ENCODE measurements around the gene YIF1A.
"Not testable (repeated sequence)": the region's sequence is repeated elsewhere in the genome, so short reads cannot be mapped to it uniquely, and the experiment has no call there.

Gene YIF1A

DNA sequence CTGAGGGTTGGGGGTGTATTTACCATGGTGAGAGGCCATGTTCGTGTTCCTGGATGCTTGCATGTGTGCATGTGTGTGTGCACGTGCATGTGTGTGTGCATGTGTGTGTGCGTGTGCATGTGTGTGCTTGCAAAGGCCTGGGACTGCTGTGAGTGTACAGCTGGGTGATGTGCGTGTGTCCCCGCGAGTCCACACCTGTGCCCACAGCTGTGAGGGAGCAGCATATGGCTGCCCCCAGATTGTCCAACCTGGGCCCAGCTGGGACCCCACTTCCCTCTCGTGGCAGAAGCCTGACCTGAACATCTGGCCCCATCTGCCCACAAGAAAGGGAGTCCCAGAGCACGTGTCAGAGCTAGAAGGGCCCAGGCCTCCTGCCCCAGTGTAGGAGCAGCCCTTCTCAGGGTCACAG lies 36.3 kb upstream of the YIF1A start:
- no peak for DNase-seq

DNA sequence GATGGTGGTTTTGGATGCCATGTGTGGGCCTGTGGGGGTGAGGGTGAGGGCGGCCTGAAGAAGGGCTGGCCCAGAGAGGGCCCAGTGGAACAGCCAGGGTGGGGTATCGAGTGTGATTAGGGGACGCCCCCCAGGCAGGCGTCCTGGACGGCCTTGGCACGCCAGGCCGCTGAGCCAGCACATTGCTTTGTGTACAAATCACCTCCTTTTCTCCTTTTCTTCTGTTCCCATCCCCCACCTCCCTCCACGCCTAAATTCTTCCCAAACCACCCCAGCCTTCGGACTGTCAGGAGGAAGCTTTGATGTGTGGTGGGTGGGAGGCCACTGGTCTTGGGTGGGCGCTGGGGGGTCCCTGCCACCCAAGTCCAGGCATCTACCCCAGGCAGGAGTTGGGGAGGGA lies 35.7 kb upstream of the YIF1A start:
- DNase-seq, result no peak

DNA sequence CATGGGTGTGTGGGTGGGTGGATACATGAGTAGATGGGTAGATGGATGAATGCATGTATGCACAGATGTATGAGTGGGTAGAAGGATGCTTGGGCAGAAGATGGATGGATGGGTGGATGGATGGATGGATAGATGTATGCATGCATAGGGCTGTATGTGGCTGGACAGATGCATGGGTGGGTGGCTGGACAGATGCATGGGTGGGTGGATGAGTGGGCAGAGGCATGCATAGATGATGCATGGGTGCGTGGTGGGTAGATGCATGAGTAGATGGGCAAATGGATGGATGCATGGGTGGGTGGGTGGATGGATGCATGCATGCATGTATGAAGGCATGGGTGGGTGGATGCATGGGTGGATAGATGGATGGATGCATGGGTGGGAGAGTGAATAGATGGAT lies 34.7 kb upstream of the YIF1A start:
- no peak for DNase-seq

- no peak for DNase-seq
Observed at GRCh38 chr11:66322732-66323427, 33.9 kb upstream of the YIF1A start.

DNA sequence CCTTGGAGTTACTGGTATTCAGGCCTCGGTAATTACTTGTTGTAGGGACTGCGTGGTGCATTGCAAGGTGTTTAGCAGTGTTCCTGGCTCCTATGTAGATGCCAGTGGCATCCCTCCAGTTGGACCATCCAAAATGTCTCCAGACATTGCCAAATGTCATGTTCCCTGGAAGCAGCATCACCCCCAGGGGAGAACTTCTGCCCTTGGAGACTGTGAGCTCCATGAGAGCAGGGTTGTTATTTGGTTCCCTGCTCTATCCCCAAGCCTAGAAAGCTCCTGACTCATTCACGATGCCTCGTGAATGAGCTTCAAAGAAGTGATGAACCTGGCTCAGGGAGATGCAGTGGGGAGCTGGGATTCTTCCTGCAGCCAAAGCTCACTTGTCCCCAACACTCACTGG lies 32.7 kb upstream of the YIF1A start:
- no peak for DNase-seq

GRCh38 chr11:66320748-66321147 lies 31.8 kb upstream of the YIF1A start:
- not testable (repeated sequence) for DNase-seq

DNA sequence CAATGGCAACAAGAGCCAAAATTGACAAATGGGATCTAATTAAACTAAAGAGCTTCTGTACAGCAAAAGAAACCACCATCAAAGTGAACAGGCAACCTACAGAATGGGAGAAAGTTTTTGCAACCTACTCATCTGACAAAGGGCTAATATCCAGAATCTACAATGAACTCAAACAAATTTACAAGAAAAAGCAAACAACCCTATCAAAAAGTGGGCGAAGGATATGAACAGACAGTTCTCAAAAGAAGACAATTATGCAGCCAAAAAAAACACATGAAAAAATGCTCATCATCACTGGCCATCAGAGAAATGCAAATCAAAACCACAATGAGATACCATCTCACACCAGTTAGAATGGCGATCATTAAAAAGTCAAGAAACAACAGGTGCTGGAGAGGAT lies 31.3 kb upstream of the YIF1A start:
- not testable (repeated sequence) for DNase-seq

DNA sequence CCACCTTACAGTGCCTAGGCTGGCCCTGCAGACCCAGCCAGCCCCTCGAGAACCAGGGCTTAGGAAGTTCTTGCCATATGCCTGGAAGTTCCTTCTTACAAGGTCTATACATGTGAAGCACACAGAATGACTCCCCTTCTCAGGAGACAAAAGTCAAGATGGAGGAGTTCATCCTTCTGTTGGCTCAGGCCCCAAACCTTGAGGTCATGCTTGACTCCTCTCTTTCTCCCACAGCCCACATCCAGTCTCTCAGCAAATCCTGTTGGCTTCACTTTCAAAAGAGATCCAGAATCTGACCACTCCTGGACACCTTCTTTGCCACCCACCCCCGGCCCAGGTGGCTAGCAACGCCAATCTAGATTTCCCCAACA lies 29.6 kb upstream of the YIF1A start:
- DNase-seq, result no peak

- no peak for DNase-seq
Observed at GRCh38 chr11:66317723-66318599, 29.0 kb upstream of the YIF1A start.

- DNase-seq, result no peak
Observed at GRCh38 chr11:66317322-66317722, 28.4 kb upstream of the YIF1A start.

- DNase-seq, result no peak
Observed at GRCh38 chr11:66316849-66317251, 27.9 kb upstream of the YIF1A start, which contains the start of gene CD248. Gene CD248, minus strand, starts transcription at chr11:66317044. Its CDS starts 17 bp downstream, at chr11:66317027.

- DNase-seq, result no peak
Observed at GRCh38 chr11:66315921-66316811, 27.2 kb upstream of the YIF1A start.

GRCh38 chr11:66315498-66315885 lies 26.5 kb upstream of the YIF1A start:
- DNase-seq, result no peak

DNA sequence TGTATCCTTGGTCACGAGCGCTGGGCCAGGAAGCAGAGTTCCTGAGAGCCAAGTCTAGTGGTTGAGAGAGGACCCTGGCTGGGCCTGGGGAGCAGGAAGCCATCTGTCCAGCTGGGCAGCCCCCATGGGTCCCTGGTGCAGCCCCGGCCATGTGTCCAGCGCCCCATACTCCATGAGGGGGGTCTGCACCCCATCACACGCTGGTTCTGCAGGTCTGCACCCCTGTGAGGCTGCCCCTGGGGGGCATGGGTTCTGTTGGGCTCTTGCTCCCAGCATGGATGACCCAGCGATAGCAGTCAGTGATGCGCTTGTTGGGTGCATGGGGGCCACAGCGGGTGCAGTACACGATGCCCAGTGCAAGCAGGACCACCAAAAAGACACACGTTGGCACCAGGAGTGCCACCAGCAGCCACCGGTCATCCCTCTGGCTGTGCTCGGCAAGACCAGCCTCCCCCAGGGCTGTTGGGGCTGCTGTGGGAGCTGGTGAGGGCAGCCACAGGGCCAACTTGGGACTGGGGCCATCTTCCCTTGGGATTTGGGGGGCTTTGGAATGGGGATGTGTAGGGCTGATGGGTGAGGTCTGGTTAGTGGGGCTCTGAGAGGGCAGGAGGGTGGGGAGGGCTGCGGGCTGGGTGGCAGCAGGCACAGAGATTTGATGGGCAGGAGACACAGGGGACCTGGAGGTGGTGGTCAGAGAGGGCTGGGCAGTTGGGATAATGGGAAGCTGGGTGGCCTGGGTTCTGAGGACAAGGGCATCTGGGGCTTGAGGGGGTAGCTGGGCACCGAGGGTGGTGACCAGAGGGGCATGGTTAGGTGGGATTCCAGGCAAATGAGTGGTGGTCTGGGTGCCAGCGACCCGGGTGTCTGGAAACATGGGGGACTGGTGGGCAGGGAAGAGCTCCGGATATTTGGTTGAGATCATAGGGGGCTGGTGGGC lies 25.9 kb upstream of the YIF1A start:
- no peak for DNase-seq

GRCh38 chr11:66314186-66314501 lies 25.2 kb upstream of the YIF1A start:
- no peak for DNase-seq

DNA sequence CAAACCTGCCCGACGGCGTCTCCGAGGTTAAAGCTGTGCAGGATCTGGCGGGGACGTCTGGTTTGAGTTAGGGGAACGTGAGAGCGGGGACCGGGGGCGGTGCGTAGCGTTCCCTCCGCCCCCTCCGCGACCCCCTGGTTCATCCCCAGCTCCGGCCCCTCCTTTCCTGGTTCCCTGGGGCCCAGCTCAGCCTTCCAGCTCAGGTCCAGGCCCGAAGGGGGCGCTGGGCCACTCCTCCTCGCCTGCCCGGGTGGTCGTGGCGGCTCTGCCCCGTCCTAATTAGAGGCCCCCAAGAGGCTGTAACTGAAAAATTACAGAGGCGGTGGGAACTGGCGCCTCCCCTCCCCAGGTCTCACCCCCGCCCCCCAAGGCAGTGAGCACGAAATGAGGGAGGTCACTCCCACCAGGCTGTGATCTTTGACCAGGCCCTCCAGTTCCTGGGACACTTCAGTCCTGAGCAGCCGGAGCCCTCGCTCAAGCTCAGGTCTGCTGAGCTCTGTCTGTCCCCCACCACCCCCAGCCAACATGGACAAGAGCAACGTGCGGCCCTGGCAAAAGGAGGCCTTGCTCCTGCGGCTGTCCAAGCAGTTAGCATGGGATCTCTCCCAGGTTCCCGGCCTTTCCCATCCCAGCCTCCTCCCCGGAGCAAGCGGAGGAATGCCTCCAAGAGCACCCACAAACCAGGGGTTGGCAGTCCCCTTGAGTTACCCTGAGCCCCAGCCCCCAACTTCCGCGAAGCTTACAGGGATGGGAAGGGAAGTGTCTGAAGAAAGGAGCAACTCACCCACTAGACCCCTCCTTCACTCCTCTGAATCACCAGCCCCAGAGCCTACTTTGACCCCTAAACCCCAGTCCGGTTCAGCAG lies 24.6 kb upstream of the YIF1A start:
- no peak for DNase-seq

- DNase-seq, result peak; percentile 37
Observed at GRCh38 chr11:66312549-66313320, 23.8 kb upstream of the YIF1A start.

DNA sequence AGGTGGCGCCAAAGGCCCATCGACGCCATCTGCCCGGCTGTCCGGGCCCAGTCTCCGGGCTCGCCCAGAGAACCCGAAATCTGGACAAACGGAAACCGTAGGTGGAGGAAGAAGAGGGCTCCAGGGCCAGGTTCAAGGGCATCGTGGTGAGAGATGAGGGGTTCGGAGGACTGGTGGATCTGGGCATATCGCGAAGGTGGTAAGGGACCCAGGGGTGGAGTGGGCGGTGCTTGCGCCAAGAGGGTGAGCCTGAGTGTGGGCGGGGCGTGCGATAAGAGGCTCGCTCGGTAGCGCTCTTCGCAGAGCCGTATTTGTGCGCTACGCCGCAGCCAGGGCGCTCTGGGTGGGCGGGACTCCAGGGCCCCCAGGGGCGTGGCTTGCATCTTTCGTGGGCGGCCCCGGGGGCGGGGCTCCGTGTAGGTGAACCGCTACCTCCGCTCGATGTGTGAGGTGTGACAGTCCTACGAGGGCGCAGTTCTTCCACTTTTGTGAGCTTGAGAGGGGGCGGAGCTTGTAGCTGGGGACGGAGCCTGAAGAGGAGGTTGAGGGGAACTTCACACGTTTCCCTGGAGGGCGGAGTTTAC lies 23.1 kb upstream of the YIF1A start:
- DNase-seq, result peak; percentile 61

- DNase-seq, result no peak
Observed at GRCh38 chr11:66311470-66311964, 22.6 kb upstream of the YIF1A start.

All from NCI-H510A treated with DMSO at 0.1 percent for 48 hours (cell line).